K562 (cell line): ENCODE results near the gene ZSCAN2. TPM values are rescaled to one million over a fixed set of nuclear protein-coding genes. Genes with fewer than 3 reads are reported as not detected.

Experiments
- BCL6 ChIP-seq: fragments of 250-450 bp; sonication (Bioruptor Pico); IDR thresholded peaks from 2 replicates; pipeline ENCODE4 v1.4.0; 2020
- CREB1 ChIP-seq, 2 experiments: sonication (generic) in 1 of 2; formaldehyde crosslinking in 1 of 2; IDR thresholded peaks; 2 replicates each; pipeline versions ENCODE4 v1.6.1 to v1.8.0; 2012 to 2022; ENCODE audit warnings: inconsistent platforms in 1 of 2, mild to moderate bottlenecking in 1 of 2, missing genetic modification reagents in 1 of 2, moderate library complexity in 1 of 2
- FOXM1 ChIP-seq, 2 experiments: fragments of 450-650 bp in 1 of 2; sonication (generic) in 1 of 2; formaldehyde crosslinking in 1 of 2; IDR thresholded peaks; 2 replicates each; pipeline versions ENCODE4 v1.6.1 to v1.9.0; 2017 to 2022; ENCODE audit warnings: low read depth in 2 of 2, mild to moderate bottlenecking in 2 of 2, missing genetic modification reagents in 1 of 2, moderate library complexity in 1 of 2
- HNRNPK ChIP-seq: fragments of 200-400 bp; formaldehyde crosslinking; IDR thresholded peaks from one replicate; pipeline ENCODE4 v1.6.1; 2018; ENCODE audit warnings: mild to moderate bottlenecking, low read depth, low read length; ENCODE audit not compliant: poor library complexity, severe bottlenecking
- JUNB ChIP-seq: fragments of 450-650 bp; formaldehyde crosslinking; conservative IDR thresholded peaks from 2 replicates; pipeline ENCODE4 v1.4.0; 2020; ENCODE audit warnings: mild to moderate bottlenecking
- KDM1A ChIP-seq, 2 experiments: fragments of 450-650 bp; IDR thresholded peaks; 2 replicates each; pipeline ENCODE4 v1.6.1; 2016; ENCODE audit warnings: mild to moderate bottlenecking in 2 of 2
- KLF16 ChIP-seq: IDR thresholded peaks from 2 replicates; pipeline ENCODE4 v1.6.1; 2016; ENCODE audit warnings: antibody characterized with exemption
- L3MBTL2 ChIP-seq: fragments of 450-650 bp; IDR thresholded peaks from 2 replicates; pipeline ENCODE4 v1.6.1; 2016; ENCODE audit warnings: mild to moderate bottlenecking, moderate library complexity
- MCM7 ChIP-seq, 2 experiments: fragments of 450-650 bp; IDR thresholded peaks; 2 replicates each; pipeline ENCODE4 v1.6.1; 2016 to 2018
- NR1H2 ChIP-seq: sonication (generic); formaldehyde crosslinking; IDR thresholded peaks from 2 replicates; pipeline ENCODE4 v1.4.0; 2020; ENCODE audit warnings: mild to moderate bottlenecking, missing genetic modification reagents
- NR4A1 ChIP-seq, 2 experiments: fragments of 250-450 bp in 1 of 2; fragments of 450-650 bp in 1 of 2; sonication (Bioruptor Pico) in 1 of 2; IDR thresholded peaks; 2 replicates each; pipeline versions ENCODE4 v1.4.0 to v1.6.1; 2016 to 2020; ENCODE audit warnings: mild to moderate bottlenecking in 2 of 2, missing compliant biosample characterization in 1 of 2, missing genetic modification characterization in 1 of 2, moderate library complexity in 1 of 2
- POU5F1 ChIP-seq: fragments of 150-350 bp; IDR thresholded peaks from 2 replicates; pipeline ENCODE4 v1.6.1; 2014; ENCODE audit warnings: borderline replicate concordance, low read length, low read depth, mild to moderate bottlenecking; ENCODE audit not compliant: partially characterized antibody
- TFAP4 ChIP-seq: sonication (generic); formaldehyde crosslinking; IDR thresholded peaks from 2 replicates; pipeline ENCODE4 v1.8.0; 2022; ENCODE audit warnings: missing genetic modification reagents, mild to moderate bottlenecking, moderate library complexity, borderline replicate concordance
- XRCC4 ChIP-seq: IDR thresholded peaks from one replicate; pipeline ENCODE4 v1.6.1; 2011; ENCODE audit not compliant: insufficient read depth, insufficient read length; ENCODE audit errors: extremely low read depth
- ZBTB11 ChIP-seq, 3 experiments: fragments of 200-800 bp in 1 of 3; fragments of 250-450 bp in 1 of 3; fragments of 450-650 bp in 1 of 3; sonication (Bioruptor Pico) in 1 of 3; sonication (Bioruptor generic) in 1 of 3; formaldehyde crosslinking in 1 of 3; IDR thresholded peaks; 2 replicates each; pipeline versions ENCODE4 v1.6.1 to v1.8.0; 2016 to 2022; ENCODE audit warnings: mild to moderate bottlenecking in 2 of 3, missing genetic modification characterization in 2 of 3, missing compliant biosample characterization in 1 of 3, moderate library complexity in 1 of 3
- ZNF395 ChIP-seq: fragments of 200-800 bp; sonication (Bioruptor generic); IDR thresholded peaks from 2 replicates; pipeline ENCODE4 v1.6.1; 2017; ENCODE audit warnings: missing genetic modification characterization, missing compliant biosample characterization
- ZNF592 ChIP-seq: fragments of 450-650 bp; IDR thresholded peaks from 2 replicates; pipeline ENCODE4 v1.6.1; 2017; ENCODE audit warnings: antibody characterized with exemption, mild to moderate bottlenecking
- polyA plus RNA-seq, 8 experiments: library from polyadenylated mRNA; depleted of rRNA in 4 of 8; stranded (reverse) in 5 of 8; unstranded in 3 of 8; fragments of >200 nt; fragmentation: Nextera tagmentation in 2 of 8; fragmentation: Illumina TruSeq in 1 of 8; extraction: Ambion mirVana in 2 of 8; extraction: Trizol in 1 of 8; gene quantifications; 2 replicates each; pipeline versions ENCODE4 v1.2.1 to v1.2.3, GENCODE V29; 2011 to 2014; ENCODE audit warnings: inconsistent platforms in 1 of 8, missing spikeins in 1 of 8
- total RNA-seq, 7 experiments: library from RNA; depleted of rRNA in 6 of 7; stranded (reverse); fragments of >200 nt in 6 of 7; fragmentation: Illumina TruSeq in 2 of 7; extraction: Trizol in 2 of 7; gene quantifications; 2 replicates each; pipeline versions ENCODE4 v1.2.1 to v1.2.3, GENCODE V29; 2011 to 2021; ENCODE audit warnings: low replicate concordance in 1 of 7

ZSCAN2 gene
- total and polyA plus RNA-seq, 9 of the 15 experiments (the other 6 are each of a cell fraction or from before 2014, with no cell fraction given): 1.7 to 14.2 (median 6.6) TPM

GRCh38 chr15:84653584-84653909 is 52.7 kb downstream of the ZSCAN2 start (continued):
- TF ChIP-seq ZBTB11 (CRISPR knock-in tag; IDR thresholded peaks at IDR 0.05) (peak in 1 of 3 experiments; percentile 21; a peak in 1 of 6 replicates), KLF16 (no peak), KDM1A (IDR thresholded peaks at IDR 0.05) (no peak), CREB1 (IDR thresholded peaks at IDR 0.05) (no peak), CREB1 (CRISPR knock-in tag; IDR thresholded peaks at IDR 0.05) (no peak), BCL6 (CRISPR knock-in tag) (no peak), JUNB (CRISPR knock-in tag) (no peak), XRCC4 (no peak), NR1H2 (CRISPR knock-in tag) (no peak), ZNF395 (CRISPR knock-in tag) (0 out of 2 replicates have a peak, but pooled peaks have one; percentile 27), HNRNPK (no peak), TFAP4 (CRISPR knock-in tag) (no peak), FOXM1 (IDR thresholded peaks at IDR 0.05; ENCODE audit: low read depth) (no peak), FOXM1 (CRISPR knock-in tag; IDR thresholded peaks at IDR 0.05; ENCODE audit: low read depth) (no peak), NR4A1 (CRISPR knock-in tag; IDR thresholded peaks at IDR 0.05) (no peak), NR4A1 (tag; IDR thresholded peaks at IDR 0.05) (0 out of 2 replicates have a peak, but pooled peaks have one; percentile 60), L3MBTL2 (no peak), POU5F1 (no peak), ZNF592 (peak; percentile 60), MCM7 (IDR thresholded peaks at IDR 0.05) (no peak)
